Measurements from ENCODE around the gene PSMB3.

Gene PSMB3

GRCh38 chr17:38800237-38800760 is 47.8 kb downstream of the PSMB3 start:
- no peak overlapping the region for H3K27ac ChIP-seq (ENCODE audit: low read depth, low read length)
- H3K9ac ChIP-seq (ENCODE audit: low read length): peak overlapping the region; percentile 41
- peaks cover 21% of the 10 kb centered on the region for H3K4me1 ChIP-seq (ENCODE audit: control insufficient read depth, insufficient read depth, low read length)
- H3K4me3 ChIP-seq (ENCODE audit: low read depth, low read length): peak overlapping the region; percentile 98
- H3K27me3 ChIP-seq (ENCODE audit: control insufficient read depth, insufficient read depth, low read length): no peaks in the 10 kb centered on the region
- no peaks in the 10 kb centered on the region for H3K9me3 ChIP-seq (ENCODE audit: control insufficient read depth, insufficient read depth, low read depth, low read length)
- peaks cover 40% of the 10 kb centered on the region for H3K36me3 ChIP-seq (ENCODE audit: control insufficient read depth, insufficient read depth, low read length)

- Histone ChIP-seq H3K9me3 (ENCODE audit: control insufficient read depth, insufficient read depth, low read depth, low read length) (no peaks in the 10 kb centered on the region), H3K4me1 (ENCODE audit: control insufficient read depth, insufficient read depth, low read length) (no peaks in the 10 kb centered on the region), H3K27me3 (ENCODE audit: control insufficient read depth, insufficient read depth, low read length) (no peaks in the 10 kb centered on the region), H3K36me3 (ENCODE audit: control insufficient read depth, insufficient read depth, low read length) (peaks cover 74% of the 10 kb centered on the region), H3K9ac (ENCODE audit: low read length) (no peak overlapping the region), H3K27ac (ENCODE audit: low read depth, low read length) (no peak overlapping the region), H3K4me3 (ENCODE audit: low read depth, low read length) (no peak overlapping the region)
Observed at GRCh38 chr17:38809828-38810227, 57.3 kb downstream of the PSMB3 start.
